Heart left ventricle (tissue), 16 donors: Measurements from ENCODE around the gene MAPK1IP1L. TPM values are rescaled to one million over a fixed set of nuclear protein-coding genes. Genes with fewer than 3 reads are reported as not detected.
A peak's percentile ranks its signal among the peaks of the same experiment; 100 is the strongest.
"Not testable (repeated sequence)": the region's sequence is repeated elsewhere in the genome, so short reads cannot be mapped to it uniquely, and the experiment has no call there.

ENCODE experiments used
- ATAC-seq, 4 donors: fragments of 200-7000 bp; cut with Tn5 transposase; one replicate each; pipeline ENCODE4 v1.9.1; 2020 to 2022; ENCODE audit warnings: moderate library complexity in 4 of 4, mild to moderate bottlenecking in 3 of 4, moderate number of reproducible peaks in 1 of 4
- DNase-seq, 5 donors: peaks; one replicate each; pipeline ENCODE4 v3.0.0-alpha.2; 2020
- H3K27ac ChIP-seq, 12 donors: fragments of 200-600 bp; sonication (generic) in 4 of 12; one replicate each; pipeline versions ENCODE4 v1.5.0 to v1.8.0; 2016 to 2022; ENCODE audit warnings: mild to moderate bottlenecking in 2 of 12
- H3K27me3 ChIP-seq, 9 donors: fragments of 200-600 bp; sonication (generic) in 2 of 9; one replicate each; pipeline versions ENCODE4 v1.5.1 to v1.8.0; 2016 to 2022; ENCODE audit warnings: mild to moderate bottlenecking in 3 of 9
- H3K36me3 ChIP-seq, 9 donors: fragments of 200-600 bp; sonication (generic) in 2 of 9; one replicate each; pipeline versions ENCODE4 v1.5.0 to v1.8.0; 2018 to 2022; ENCODE audit warnings: mild to moderate bottlenecking in 2 of 9
- H3K4me1 ChIP-seq, 12 donors: fragments of 200-600 bp; sonication (generic) in 4 of 12; one replicate each; pipeline versions ENCODE4 v1.5.0 to v1.8.0; 2016 to 2022; ENCODE audit warnings: mild to moderate bottlenecking in 3 of 12
- H3K4me3 ChIP-seq, 12 donors: fragments of 200-600 bp; sonication (generic) in 4 of 12; one replicate each; pipeline versions ENCODE4 v1.5.0 to v1.8.0; 2017 to 2022; ENCODE audit warnings: mild to moderate bottlenecking in 9 of 12, moderate library complexity in 4 of 12
- H3K9me3 ChIP-seq, 12 donors: fragments of 200-600 bp; sonication (generic) in 4 of 12; one replicate each; pipeline versions ENCODE4 v1.5.0 to v1.8.0; 2016 to 2022; ENCODE audit warnings: mild to moderate bottlenecking in 1 of 12
- CTCF ChIP-seq, 12 donors: fragments of 200-600 bp; sonication (generic) in 4 of 12; IDR thresholded peaks; one replicate each; pipeline versions ENCODE4 v1.5.0 to v1.8.0; 2018 to 2022; ENCODE audit warnings: antibody characterized with exemption in 12 of 12, mild to moderate bottlenecking in 5 of 12
- POLR2A ChIP-seq, 2 donors: fragments of 450-650 bp; IDR thresholded peaks; one replicate each; pipeline ENCODE4 v1.6.1; 2017; ENCODE audit warnings: antibody characterized with exemption in 2 of 2, mild to moderate bottlenecking in 2 of 2, moderate library complexity in 2 of 2
- WGBS, 4 donors: extraction: QIAGEN DNeasy Blood & Tissue Kit in 2 of 4; methylation state at CpG; one replicate each; pipeline versions ENCODE4 v1.1.5 to v1.1.7; 2013 to 2018; 5-methylcytosine and 5-hydroxymethylcytosine counted together
- intact Hi-C, 10 donors: fragments of 100-400 bp; cut with DNase I; formaldehyde crosslinking; loops; one replicate each; pipeline versions ENCODE4 v1.11.1 to v1.14.2; 2022
- polyA plus RNA-seq, 2 donors: library from polyadenylated mRNA; stranded (reverse); fragments of 200-250 nt; gene quantifications; one replicate each; pipeline ENCODE4 v1.2.3, GENCODE V29; 2013
- total RNA-seq, 9 donors: library from RNA; depleted of rRNA in 2 of 9; stranded (reverse); fragments of >200 nt in 2 of 9; fragmentation: NEBNext Ultra II Directional in 3 of 9; extraction: Animal tissue kit (Norgen Biotek cat#: 25700) in 3 of 9; gene quantifications; one replicate each; pipeline versions ENCODE4 v1.1.0 to v1.2.4, GENCODE V29; 2016 to 2023
- donor health status: ischemic (EF 13 %, LVEDD 7.1; RV severe dilation, severe dysfunction).
- donor health status: healthy with polysubstance abuse.
- donor health status: DM: no; HTN: yes; CAD: no.
- donor health status: DM: no; HTN: no; CAD: no.
- donor health status: ischemic (EF 25% LVEDD 6.9; RV normal size, moderate dysfunction).
- donor health status: ischemic (EF 25% LVEDD 5.7; RV mildly dilated, moderate dysfunction).
- donor health status: healthy.
- donor health status: DM: yes; HTN: yes; CAD: no.
- donor health status: ischemic (EF 35%, LVEDD 5.7; RV mildly dilated, moderate dysfunction).
- donor health status: nonischemic (EF 11% LVEDD 7.7; RV severe dilation, severe dysfunction).
- donor health status: DM: yes; HTN: yes; CAD: no.
- donor health status: PGD.
- donor health status: ischemic (EF 29% LVEDD 5.4; RV normal size, mild dysfunction).
- donor health status: nonischemic (EF 23%, LVEDD 6.1; RV moderate dilation, normal function).

MAPK1IP1L gene
- total and polyA plus RNA-seq, 11 donors, result 23.8 to 159 (median 77.5) TPM

- no peaks in the 10 kb centered on the region for H3K9me3 ChIP-seq
- peak within 1 kb of the TSS; percentile 34 to 92 (median 86) for H3K27ac ChIP-seq
- TF ChIP-seq CTCF (IDR thresholded peaks at IDR 0.05) (peak in 7 of 12 donors; percentile 6 to 51 (median 25)), POLR2A (IDR thresholded peaks at IDR 0.05) (peak in 1 of 2 donors; percentile 67)
- no peaks in the 10 kb centered on the region for H3K36me3 ChIP-seq
- H3K4me3 ChIP-seq, result peak within 1 kb of the TSS; percentile 56 to 92 (median 83)
- 0 to 1% (median 0%) methylated on average over 36 to 56 of the region's 56 CpGs for WGBS, 4 donors
- peak; percentile 99 to 100 (median 100) for ATAC-seq
- peaks cover 0 to 52% (median 25%) of the 10 kb centered on the region in 12 donors for H3K4me1 ChIP-seq
- H3K27me3 ChIP-seq, result no peaks in the 10 kb centered on the region
- DNase-seq, result peak; percentile 94 to 98 (median 96)
- intact Hi-C loops, result loop anchor here in 4 of 10 donors (1.0 to 2.0 kb wide), 2 partner anchors 24 kb away; partner anchors contain the start of gene MAPK1IP1L (in 4 of the 4)
Observed at GRCh38 chr14:55026793-55027561, 24.5 kb upstream of the MAPK1IP1L start, which contains the start of the genes SOCS4 and WDHD1. Gene SOCS4 (plus strand): TSS chr14:55027236. CDS start chr14:55043042, 15,806 bp downstream. Gene WDHD1 (minus strand): TSS chr14:55027099. CDS start chr14:55026787, 312 bp downstream.

GRCh38 chr14:55028066-55028465, 23.4 kb upstream of the MAPK1IP1L start:
- WGBS, 4 donors, result 2 to 7% (median 4%) methylated on average over 8 of the region's 8 CpGs
- DNase-seq (no peak), ATAC-seq (no peak)
- intact Hi-C loops, result no loop called here
- Histone ChIP-seq H3K27ac (peak overlapping the region in 4 of 12 donors; percentile 85 to 91 (median 88)), H3K27me3 (no peaks in the 10 kb centered on the region), H3K9me3 (no peaks in the 10 kb centered on the region), H3K36me3 (no peaks in the 10 kb centered on the region), H3K4me3 (peak overlapping the region; percentile 56 to 92 (median 83)), H3K4me1 (peaks cover 0 to 52% (median 25%) of the 10 kb centered on the region in 12 donors)
- TF ChIP-seq CTCF (IDR thresholded peaks at IDR 0.05) (no peak), POLR2A (IDR thresholded peaks at IDR 0.05) (no peak)

- Histone ChIP-seq H3K4me1 (peaks cover 0 to 52% (median 25%) of the 10 kb centered on the region in 12 donors), H3K4me3 (peak overlapping the region in 9 of 12 donors; percentile 58 to 91 (median 84)), H3K27ac (no peak overlapping the region), H3K36me3 (peaks cover 0 to 3% (median 0%) of the 10 kb centered on the region in 9 donors), H3K27me3 (no peaks in the 10 kb centered on the region), H3K9me3 (no peaks in the 10 kb centered on the region)
- TF ChIP-seq CTCF (IDR thresholded peaks at IDR 0.05), result no peak
- TF ChIP-seq POLR2A (IDR thresholded peaks at IDR 0.05), result no peak
- ATAC-seq (no peak), DNase-seq (no peak)
- intact Hi-C loops, result no loop called here
- 66 to 70% (median 69%) methylated on average over 4 of the region's 4 CpGs for WGBS, 4 donors
Observed at GRCh38 chr14:55028476-55028875, 23.0 kb upstream of the MAPK1IP1L start.

- Histone ChIP-seq H3K4me1 (peaks cover 0 to 44% (median 22%) of the 10 kb centered on the region in 12 donors), H3K9me3 (no peaks in the 10 kb centered on the region), H3K4me3 (no peak overlapping the region), H3K36me3 (peaks cover 0 to 26% (median 16%) of the 10 kb centered on the region in 9 donors), H3K27ac (peak overlapping the region in 2 of 12 donors; percentile 2 to 15), H3K27me3 (no peaks in the 10 kb centered on the region)
- 26 to 39% (median 29%) methylated on average over 2 of the region's 2 CpGs for WGBS, 4 donors
- no peak for TF ChIP-seq POLR2A (IDR thresholded peaks at IDR 0.05)
- no peak for TF ChIP-seq CTCF (IDR thresholded peaks at IDR 0.05)
- ATAC-seq, result no peak
- no peak for DNase-seq
- intact Hi-C loops, result no loop called here
Observed at GRCh38 chr14:55031190-55031589, 20.3 kb upstream of the MAPK1IP1L start.

GRCh38 chr14:55037995-55038394, 13.5 kb upstream of the MAPK1IP1L start:
- H3K27ac ChIP-seq, intact Hi-C loops, DNase-seq, ATAC-seq, H3K27me3 ChIP-seq, H3K4me3 ChIP-seq, H3K9me3 ChIP-seq, H3K4me1 ChIP-seq: not testable (repeated sequence)
- peaks cover 0 to 63% (median 27%) of the 10 kb centered on the region in 9 donors for H3K36me3 ChIP-seq
